Measurements from ENCODE around the gene ELOVL6. TPM values are rescaled to one million over a fixed set of nuclear protein-coding genes. Genes with fewer than 3 reads are reported as not detected.

Gene ELOVL6
- total and polyA plus RNA-seq, 2 of the 4 experiments (the other 2 are of a cell fraction) = 17.9 to 19.0 TPM

GRCh38 chr4:110142461-110142860 is 56.0 kb downstream of the ELOVL6 start:
- ChIA-PET CTCF (interaction anchor here (1.1 kb wide), 1 partner anchor 11 kb away, joined by 3 read pairs; no protein-coding TSS in a partner anchor), POLR2A (ENCODE audit: unreplicated experiment) (no interaction called here)
- Histone ChIP-seq H2BK20ac (ENCODE audit: low read depth, low read length) (no peak overlapping the region), H2BK120ac (ENCODE audit: low read depth, low read length) (no peak overlapping the region), H2AK5ac (ENCODE audit: low read depth, low read length) (no peak overlapping the region), H3K36me3 (ENCODE audit: control insufficient read depth, insufficient read depth, low read length) (no peaks in the 10 kb centered on the region), H4K20me1 (ENCODE audit: insufficient read depth, low read length) (no peaks in the 10 kb centered on the region), H3K4ac (ENCODE audit: low read depth, low read length) (no peak overlapping the region), H3K4me1 (ENCODE audit: control insufficient read depth, insufficient read depth, low read length) (no peaks in the 10 kb centered on the region; the same call in 1 of the 2 replicates), H3K27ac (ENCODE audit: insufficient read depth, low read length) (no peak overlapping the region), H3K9me1 (ENCODE audit: insufficient read depth, low read length) (no peaks in the 10 kb centered on the region), H3K18ac (ENCODE audit: low read depth, low read length) (no peak overlapping the region), H4K8ac (ENCODE audit: low read depth in 2 of 2, low read length in 2 of 2) (no peak overlapping the region), H2BK5ac (ENCODE audit: low read depth, low read length, poor library complexity, severe bottlenecking) (no peak overlapping the region), H3K14ac (replicated peaks; ENCODE audit: low read depth, low read length) (no peak overlapping the region), H4K91ac (ENCODE audit: insufficient read depth, low read depth, low read length) (no peak overlapping the region), H3K79me1 (ENCODE audit: low read depth in 1 of 2, low read length in 2 of 2) (peaks cover 0 to 6% of the 10 kb centered on the region in 2 experiments; a peak in 1 of 4 replicates), H3K9me3 (ENCODE audit: control insufficient read depth, insufficient read depth, low read length) (no peaks in the 10 kb centered on the region), H4K5ac (ENCODE audit: low read depth, low read length) (no peak overlapping the region), H2AFZ (replicated peaks; ENCODE audit: low read length, poor library complexity) (no peak overlapping the region), H3K4me2 (ENCODE audit: low read depth, low read length) (no peak overlapping the region), H3K56ac (ENCODE audit: extremely low read depth, insufficient read depth, low read length) (no peak overlapping the region), H2BK15ac (ENCODE audit: low read depth, low read length) (no peak overlapping the region), H2AK9ac (replicated peaks; ENCODE audit: low read depth, low read length, poor library complexity) (no peak overlapping the region), H3K4me3 (ENCODE audit: insufficient read depth, low read depth, low read length) (no peak overlapping the region), H3K27me3 (ENCODE audit: control insufficient read depth, insufficient read depth, low read length) (no peaks in the 10 kb centered on the region), H3K9ac (ENCODE audit: low read depth, low read length) (no peak overlapping the region), H3K23ac (ENCODE audit: low read depth, low read length) (no peak overlapping the region)
- TF ChIP-seq CEBPB (IDR thresholded peaks at IDR 0.05; ENCODE audit: low read depth, low read length) = no peak
- no peak for TF ChIP-seq POLR2A (IDR thresholded peaks at IDR 0.05; ENCODE audit: low read depth, low read length)
- TF ChIP-seq, protein P1, sequence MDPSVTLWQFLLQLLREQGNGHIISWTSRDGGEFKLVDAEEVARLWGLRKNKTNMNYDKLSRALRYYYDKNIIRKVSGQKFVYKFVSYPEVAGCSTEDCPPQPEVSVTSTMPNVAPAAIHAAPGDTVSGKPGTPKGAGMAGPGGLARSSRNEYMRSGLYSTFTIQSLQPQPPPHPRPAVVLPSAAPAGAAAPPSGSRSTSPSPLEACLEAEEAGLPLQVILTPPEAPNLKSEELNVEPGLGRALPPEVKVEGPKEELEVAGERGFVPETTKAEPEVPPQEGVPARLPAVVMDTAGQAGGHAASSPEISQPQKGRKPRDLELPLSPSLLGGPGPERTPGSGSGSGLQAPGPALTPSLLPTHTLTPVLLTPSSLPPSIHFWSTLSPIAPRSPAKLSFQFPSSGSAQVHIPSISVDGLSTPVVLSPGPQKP (IDR thresholded peaks at IDR 0.05; ENCODE audit: borderline replicate concordance, low read depth, low read length) = no peak
- TF ChIP-seq BHLHE40 (IDR thresholded peaks at IDR 0.05; ENCODE audit: low read depth, low read length) = no peak
- TF ChIP-seq FOS (IDR thresholded peaks at IDR 0.05; ENCODE audit: low read depth, low read length) = no peak
- TF ChIP-seq CHD1 (IDR thresholded peaks at IDR 0.05; ENCODE audit: low read depth, low read length) = no peak
- TF ChIP-seq, protein P2, sequence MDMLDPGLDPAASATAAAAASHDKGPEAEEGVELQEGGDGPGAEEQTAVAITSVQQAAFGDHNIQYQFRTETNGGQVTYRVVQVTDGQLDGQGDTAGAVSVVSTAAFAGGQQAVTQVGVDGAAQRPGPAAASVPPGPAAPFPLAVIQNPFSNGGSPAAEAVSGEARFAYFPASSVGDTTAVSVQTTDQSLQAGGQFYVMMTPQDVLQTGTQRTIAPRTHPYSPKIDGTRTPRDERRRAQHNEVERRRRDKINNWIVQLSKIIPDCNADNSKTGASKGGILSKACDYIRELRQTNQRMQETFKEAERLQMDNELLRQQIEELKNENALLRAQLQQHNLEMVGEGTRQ (IDR thresholded peaks at IDR 0.05; ENCODE audit: low read depth, low read length) = no peak
- TF ChIP-seq RFX5 (IDR thresholded peaks at IDR 0.05; ENCODE audit: low read depth, low read length) = no peak
- dilution Hi-C loops (cut with HindIII; ENCODE audit: low sequenced_read_pairs, unreplicated experiment) = no loop called here
- intact Hi-C loops (cut with micrococcal nuclease) = no loop called here
- DNase-seq (no peak), ATAC-seq (ENCODE audit: low read depth) (no peak)
- no TSS peak for BruUV-seq (replicated peaks)
- in situ Hi-C loops (cut with MboI; ENCODE audit: low sequenced_read_pairs) = no loop called here
